Activated T-cell treated with anti-CD3 and anti-CD28 coated beads, Interleukin-2, amount 50 U/mL, for 1 hour (primary cell): Measurements from ENCODE around the gene RIT1.
A peak's percentile ranks its signal among the peaks of the same experiment; 100 is the strongest.

ENCODE experiments used
- DNase-seq: peaks from one replicate; pipeline ENCODE4 v3.0.0-alpha.2; 2020

RIT1 gene

DNA sequence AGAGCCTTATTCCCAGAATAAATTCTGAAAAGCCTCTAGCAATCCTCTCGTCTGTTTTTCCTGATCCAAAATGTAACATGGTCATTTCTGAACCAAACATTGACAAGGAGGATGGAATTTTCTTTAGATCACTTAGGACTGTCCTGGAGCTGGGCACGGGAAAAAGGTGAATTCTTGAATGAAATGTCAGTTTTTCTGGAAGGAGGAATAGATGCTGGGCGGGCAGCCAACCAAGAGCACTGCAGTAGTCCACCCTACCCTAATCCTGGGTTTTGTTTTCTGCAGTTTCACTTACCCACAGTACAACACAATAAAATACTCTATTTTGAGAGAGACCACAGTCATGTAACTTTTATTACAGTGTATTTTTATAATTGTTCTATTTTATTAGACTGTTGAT lies 20.9 kb downstream of the RIT1 start:
- no peak for DNase-seq

DNA sequence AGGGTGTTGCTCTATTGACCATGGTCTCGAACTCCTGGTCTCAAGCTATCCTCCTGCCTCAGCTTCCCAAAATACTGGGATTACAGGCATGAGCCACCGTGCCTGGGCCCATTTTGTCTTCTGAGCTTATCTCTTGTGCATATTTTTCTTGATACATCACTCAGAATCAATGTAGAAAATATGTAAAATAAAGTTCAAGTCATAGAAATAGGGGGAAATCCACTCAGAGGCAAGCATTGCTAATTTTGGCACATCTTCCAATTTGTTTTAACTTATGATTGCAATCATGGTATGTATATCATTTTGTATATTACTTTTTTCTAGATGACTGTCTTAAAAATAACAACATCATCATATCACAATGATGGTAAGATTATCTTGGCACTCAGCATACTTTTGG lies 21.6 kb downstream of the RIT1 start:
- DNase-seq: no peak

DNA sequence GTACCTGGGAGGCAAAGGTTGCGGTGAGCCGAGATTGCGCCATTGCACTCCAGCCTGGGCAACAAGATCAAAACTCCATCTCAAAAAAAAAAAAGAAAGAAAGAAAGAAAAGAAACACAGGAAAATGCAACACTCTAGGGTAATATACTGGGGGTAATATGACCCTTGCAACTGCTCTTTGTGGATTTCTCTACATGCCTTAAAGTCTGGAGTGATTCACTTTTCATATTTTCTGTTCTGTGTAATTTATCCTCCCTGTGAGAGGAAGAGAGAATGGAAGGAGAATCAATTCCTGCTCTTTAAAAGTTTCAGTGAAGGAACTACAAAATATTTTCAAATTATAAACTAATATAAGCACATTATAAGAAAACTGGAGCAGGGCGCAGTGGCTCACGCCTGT lies 22.7 kb downstream of the RIT1 start:
- DNase-seq: no peak

DNA sequence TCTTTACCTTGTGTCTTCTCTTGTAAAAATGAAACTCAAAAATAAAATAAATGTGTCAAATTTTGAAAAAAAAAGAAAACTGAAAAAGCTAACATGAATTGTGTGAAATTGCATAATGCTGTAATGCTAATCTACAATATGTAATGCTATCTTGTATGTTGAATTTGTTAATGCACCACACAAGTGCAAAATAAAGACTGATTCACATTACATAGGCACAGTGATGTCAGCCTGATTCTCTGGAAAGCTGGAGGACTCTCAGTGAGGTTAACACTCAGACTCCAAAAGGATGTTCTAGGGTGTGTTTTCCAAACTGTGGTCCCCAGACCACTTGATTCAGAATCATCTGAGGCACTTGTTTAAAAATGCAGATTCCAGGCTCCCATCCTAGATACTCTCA lies 26.2 kb downstream of the RIT1 start:
- DNase-seq: no peak

DNA sequence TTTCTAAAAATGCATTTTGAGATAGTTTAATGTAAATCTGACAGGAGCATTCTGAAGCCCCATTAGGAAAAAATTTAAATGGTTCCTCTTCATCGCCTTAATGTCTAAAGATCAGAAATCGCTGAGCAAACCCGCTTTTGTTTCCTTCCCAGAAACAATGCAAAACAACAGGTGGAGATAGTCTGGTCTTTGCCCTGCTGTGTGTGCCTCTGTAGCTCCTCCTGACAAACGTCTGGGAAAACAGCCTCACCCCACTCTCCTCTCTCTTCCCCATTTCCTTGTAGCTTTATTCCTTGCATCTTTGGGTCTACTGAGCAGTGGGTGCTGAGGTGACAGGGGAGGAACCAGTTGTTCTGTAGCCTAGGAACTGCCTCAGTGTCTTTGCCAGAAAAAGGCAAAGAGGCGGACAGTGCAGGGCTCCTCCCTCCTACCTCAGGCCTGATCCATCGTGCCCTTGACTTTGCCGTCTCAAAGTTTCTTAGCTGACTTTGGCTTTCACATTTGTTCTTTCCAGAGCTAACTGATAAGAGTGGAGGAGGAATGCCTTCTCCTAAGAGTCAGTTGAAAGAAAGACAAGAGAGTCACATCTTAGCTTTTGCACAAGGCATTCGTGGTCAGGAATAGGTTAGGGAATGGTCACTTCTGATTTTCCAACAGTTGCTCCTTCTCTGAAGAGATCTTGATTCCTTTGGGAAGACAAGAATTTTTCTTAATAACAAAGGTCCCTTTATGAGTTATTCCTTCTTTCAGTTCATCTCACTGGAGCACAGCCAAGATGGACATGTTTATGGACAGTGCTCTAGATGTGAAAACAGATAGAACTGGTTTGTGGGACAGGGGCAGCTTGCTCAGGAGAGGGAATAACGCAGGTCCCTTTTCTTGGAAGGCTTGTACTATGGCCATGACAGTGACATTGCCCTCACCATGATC lies 26.9 kb downstream of the RIT1 start:
- DNase-seq: no peak

DNA sequence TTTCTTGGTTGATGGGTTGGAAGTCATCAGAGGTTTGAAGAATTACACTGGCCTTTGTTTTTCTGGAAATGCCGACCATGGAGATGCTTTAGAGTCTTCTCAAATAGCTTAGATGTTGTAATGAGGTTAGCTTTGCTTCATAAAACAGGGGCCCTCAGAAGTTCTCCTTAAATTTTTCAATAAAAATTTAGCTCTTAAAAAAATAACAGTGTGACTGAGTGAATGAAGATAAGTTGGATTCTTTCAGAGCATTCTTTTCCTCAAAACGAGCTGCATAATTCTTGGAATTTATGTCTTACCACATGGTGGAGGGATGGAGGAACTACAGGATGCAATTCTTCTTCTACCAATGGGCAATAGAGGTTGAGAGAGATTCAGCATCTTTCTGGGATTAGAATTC lies 28.4 kb downstream of the RIT1 start:
- DNase-seq: no peak

DNA sequence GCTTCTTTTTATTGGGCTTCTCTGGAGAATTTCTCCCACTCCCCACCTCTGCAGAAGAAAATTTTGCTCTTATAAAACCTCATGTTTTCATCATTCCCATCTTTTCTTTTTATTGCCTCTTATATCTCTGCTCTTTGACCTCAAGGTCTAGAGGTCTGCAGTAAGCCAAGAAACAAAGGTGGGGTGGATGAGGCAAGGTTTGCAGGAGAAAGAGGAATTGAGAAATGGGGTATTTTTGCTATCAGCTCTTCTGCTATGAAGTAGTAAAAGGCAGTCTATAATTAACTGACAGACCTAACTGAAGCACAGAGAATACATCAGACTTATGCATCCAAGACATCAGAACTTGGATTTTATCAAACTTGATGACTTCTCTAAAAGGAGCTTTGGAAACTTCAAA lies 28.9 kb downstream of the RIT1 start:
- DNase-seq: no peak

DNA sequence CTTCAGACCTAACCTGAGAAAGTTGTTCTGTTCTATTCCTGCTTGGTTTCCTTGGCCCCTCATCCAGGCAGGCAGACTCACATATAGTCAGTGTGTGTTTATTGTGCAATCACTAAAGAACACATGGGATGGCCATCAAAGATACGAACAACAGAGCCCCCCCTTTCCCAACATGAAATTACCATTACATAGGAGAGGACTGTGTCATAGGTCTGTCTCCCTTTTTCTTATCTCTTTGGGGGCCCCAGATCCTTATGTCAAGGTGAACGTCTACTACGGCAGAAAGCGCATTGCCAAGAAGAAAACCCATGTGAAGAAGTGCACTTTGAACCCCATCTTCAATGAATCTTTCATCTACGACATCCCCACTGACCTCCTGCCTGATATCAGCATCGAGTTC lies 30.2 kb downstream of the RIT1 start:
- no peak for DNase-seq

DNA sequence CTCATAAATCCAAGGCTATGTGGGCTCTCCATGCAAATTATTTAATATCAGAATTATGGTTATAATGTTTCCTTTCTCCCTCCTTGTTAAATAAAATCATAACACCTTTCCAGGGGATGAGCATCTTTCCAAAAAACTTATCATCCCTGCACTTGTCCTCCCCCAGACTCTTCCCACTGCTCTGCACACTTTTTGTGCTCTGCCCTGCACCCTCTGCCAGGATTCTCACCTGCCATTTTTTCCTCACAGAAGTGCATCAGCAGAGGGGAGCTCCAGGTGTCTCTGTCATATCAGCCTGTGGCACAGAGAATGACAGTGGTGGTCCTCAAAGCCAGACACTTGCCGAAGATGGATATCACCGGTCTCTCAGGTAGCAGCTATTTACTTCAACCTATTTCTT lies 30.9 kb downstream of the RIT1 start:
- no peak for DNase-seq

DNA sequence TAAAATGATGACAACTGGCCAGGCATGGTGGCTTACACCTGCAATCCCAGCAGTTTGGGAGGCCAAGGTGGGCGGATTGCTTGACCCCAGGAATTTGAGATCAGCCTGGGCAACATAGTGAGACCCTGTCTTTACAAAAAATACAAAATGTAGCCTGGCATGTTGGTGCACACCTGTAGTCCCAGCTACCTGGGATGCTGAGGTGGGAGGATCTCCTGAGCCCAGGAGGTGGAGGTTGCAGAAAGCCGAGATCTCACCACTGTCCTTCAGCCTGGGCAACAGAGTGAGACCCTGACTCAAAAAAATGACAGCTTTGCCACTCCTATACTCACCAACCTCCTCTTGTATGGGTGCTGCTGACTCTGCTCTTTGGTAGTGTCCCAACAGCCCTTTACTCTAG lies 33.2 kb downstream of the RIT1 start:
- DNase-seq: no peak

DNA sequence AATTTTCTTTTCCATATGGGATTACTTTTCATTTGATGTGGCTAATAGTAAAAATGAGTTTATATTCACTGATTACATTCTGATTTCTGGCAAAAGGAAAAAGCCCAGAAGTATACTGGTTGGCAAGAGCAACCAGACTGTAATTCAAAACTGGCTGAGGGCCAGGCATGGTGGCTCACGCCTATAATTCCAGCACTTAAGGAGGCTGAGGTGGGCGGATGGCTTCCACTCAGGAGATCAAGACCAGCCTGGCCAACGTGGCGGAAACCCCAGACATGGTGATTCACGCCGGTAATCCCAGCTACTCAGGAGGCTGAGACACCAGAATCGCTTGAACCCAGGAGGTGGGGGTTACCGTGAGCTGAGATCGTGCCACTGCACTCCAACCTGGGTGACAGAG lies 37.3 kb downstream of the RIT1 start:
- no peak for DNase-seq

DNA sequence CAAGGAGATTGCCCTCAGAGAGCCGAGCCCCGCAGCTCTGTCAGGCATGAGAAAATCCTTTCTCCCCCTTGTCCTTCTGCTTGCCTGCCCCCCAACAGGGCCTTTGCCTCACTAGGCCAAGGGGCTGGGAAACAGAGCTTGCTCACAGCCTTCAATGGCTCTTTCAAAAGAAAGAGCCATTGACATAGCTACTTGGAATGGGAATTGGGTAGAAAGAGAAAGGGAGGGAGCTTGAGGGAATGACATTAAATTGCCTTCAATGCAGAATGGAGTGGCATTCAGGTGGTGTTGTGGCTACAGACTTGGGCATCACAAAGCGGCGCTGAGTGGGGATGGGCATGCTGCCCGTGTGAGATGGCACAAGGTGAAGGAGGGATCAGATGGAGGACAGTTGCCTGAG lies 38.6 kb downstream of the RIT1 start:
- DNase-seq: no peak

DNA sequence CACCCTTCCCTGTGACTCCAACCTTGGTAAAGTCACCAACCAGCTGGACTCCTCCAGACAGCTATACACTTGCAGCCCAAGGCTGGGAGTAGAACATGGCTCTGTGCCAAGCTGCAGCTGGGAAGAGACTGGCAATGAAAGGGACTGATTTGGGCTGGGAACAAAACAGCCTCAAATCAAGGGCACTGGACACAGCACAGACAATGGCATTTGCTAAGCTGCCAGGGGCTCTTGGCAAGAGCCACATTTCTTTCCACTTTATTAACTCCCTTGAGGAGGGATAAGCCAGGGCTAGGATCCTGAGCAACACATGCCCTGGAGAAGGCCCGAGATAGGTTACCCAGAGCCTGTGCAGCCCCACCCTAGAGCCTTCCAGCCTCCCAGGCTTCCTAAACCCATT lies 39.8 kb downstream of the RIT1 start:
- DNase-seq: no peak

DNA sequence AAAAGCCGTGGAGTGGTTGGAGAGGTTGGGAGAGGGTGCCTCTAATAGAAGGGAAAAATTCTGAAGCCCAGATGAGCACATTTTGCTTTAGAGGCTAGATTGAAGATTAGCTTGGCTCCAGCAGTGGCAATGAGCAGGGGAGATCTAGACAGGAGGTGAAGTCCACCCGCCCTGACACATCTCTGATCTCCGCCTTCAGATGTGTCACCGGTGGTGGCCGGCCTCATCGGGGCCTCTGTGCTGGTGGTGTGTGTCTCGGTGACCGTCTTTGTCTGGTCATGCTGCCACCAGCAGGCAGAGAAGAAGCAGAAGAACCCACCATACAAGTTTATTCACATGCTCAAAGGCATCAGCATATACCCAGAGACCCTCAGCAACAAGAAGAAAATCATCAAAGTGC lies 43.4 kb downstream of the RIT1 start:
- no peak for DNase-seq

DNA sequence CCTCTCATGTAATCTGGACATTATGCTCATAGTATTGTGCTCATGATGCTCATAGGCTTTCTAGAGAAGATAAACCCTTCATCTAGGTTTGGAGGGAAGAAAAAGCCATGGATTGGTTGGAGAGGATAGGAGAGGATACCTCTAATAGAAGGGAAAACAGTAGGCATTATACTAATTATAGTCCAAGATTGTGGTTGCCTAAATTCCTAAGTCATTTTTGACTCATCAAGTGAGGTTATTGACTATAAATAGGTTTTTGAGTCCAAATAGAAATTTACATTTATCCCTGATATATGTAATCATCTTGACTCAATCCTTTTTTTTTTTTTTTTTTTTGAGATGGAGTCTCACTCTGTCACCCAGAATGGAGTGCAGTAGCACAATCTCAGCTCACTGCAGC lies 46.8 kb downstream of the RIT1 start:
- no peak for DNase-seq

DNA sequence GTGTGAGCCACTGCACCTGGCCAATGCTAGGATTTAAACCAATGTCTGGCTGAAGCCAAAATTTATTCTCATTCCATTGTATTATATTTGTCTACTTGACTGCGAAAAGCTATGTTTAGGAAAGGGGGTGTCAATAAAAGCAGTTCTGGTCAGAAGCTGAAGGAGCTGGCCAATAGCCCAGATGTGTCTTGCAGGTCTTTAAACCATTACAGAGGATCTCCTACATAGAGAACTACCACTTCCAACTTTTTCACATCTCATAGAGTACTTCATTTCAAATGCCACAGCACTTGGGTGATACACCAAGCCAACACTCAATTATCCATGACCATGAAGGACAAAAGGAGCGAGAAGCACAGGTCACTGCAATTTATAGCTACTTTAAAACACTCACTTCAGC lies 49.3 kb downstream of the RIT1 start:
- no peak for DNase-seq

DNA sequence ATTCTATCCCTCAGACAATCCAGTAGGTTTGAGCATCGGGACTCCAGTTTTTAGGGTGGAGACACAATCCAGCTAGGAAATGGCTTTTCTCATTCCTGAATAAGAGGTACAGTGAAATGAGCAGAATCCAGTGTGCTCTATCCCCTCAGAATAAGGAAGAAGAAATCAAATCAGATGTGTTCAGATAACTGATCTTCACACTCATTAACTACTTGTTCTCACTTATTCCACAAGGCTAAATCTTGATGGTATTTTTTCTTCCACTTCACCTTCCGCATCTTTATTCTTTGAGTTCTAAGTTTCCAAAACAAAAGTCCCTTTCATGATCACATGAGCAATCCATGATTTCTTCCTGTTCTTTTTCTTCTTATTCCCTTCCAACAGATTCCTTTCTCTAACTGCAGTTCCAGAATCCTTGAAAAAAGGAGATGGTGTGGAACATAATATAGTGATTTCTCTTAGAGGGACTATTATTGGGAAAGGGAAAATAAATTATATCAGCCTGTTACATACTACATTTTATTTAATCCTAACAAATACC lies 50.1 kb downstream of the RIT1 start:
- DNase-seq: no peak

DNA sequence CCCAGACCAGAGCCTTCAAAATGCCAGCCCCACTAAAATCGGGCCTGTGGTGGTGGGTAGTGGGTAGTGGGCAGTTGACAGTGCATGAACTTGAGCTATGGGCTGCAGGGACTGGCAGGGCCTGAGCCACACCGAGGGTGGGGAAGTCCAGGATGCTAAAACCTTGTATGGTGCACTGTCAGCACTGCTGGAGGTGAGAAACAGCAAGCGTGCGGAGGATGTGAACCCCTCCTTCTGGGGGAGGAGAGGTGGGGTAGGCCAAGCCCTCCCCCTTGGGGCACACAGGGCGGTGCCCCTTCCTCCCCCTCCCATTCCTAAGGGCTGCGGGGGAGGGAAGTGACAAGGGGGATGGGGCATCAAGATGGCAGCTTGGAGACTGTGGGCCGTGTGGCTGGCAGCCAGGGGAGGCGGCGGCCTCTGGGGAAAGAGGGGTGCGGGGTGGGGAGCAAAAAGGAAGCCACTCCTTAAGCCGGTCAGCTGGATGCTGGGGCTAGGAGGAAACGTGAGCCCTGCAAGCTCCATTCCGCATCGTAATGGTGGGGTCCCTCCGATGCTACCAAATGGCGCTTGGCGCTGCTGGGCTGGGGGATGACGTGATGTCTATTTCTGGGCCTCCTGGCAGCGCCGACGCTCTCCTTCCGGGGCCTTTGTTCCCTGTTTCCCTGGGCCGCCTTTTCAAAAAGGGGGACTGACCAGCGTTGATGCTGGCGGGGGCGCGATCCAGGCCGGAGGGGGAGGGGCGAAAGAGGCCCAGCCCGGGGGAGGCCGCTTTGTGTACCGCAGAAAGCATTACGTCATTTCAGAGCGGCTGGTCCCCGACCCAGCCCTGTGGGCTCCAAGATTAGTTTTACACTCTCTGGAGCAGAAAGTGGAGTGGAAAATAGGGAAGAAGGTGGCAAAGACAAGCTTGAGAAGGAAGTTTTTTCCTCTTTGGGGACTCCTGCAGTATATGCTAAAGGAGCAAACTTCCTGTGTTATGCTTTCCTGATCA lies 51.0 kb downstream of the RIT1 start:
- peak; percentile 57 for DNase-seq

DNA sequence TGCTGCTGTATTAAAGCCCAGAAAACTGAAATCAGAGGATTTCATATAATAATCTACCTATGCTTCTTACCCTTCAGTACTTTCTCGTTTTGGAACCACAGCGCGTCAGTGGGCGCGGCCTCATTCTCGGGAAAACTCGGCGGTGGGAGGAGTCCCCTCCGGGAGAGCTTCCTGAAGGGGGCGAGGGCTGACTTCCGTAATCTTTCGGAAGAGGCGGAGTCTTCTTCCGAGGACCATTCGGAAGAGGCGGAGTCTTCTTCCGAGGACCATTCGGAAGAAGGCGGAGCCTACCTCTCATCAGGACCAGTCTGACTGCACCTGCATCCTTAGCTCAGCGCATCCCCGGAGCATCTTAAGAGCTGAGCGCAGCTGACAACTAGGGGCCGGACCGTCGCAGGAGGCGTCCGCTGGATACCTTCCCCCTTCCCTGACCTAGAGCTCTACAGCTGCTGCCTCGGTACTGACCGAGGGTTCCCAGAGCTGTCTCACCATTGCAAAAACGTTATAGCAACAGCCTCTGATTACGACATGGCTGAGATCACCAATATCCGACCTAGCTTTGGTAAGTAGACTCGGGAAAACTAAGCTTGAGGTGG lies 51.8 kb downstream of the RIT1 start, which contains the start of gene SYT11:
Gene SYT11 (plus strand): TSS at position 334 of the 596 bp plus-strand sequence. CDS start 195 bp downstream, at position 529.
- DNase-seq: peak; percentile 93

DNA sequence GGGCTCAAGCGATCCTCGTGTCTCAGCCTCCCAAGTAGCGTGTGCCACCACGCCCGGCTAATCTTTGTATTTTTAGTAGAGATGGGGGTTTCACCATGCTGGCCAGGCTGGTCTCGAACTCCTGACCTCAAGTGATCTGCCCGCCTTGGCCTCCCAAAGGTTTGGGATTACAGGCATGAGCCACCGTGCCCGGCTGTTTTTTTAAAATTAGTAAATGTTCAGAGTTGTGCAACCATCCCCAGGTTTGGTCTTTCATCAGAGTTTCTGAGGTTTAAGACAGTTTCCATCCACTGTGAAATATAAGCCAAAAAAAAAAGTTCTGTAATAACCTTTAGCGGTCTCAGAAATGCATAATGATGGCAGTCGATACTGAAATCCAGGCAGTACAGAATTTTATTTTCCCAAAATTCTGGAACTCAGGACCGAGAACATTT lies 52.3 kb downstream of the RIT1 start:
- no peak for DNase-seq

DNA sequence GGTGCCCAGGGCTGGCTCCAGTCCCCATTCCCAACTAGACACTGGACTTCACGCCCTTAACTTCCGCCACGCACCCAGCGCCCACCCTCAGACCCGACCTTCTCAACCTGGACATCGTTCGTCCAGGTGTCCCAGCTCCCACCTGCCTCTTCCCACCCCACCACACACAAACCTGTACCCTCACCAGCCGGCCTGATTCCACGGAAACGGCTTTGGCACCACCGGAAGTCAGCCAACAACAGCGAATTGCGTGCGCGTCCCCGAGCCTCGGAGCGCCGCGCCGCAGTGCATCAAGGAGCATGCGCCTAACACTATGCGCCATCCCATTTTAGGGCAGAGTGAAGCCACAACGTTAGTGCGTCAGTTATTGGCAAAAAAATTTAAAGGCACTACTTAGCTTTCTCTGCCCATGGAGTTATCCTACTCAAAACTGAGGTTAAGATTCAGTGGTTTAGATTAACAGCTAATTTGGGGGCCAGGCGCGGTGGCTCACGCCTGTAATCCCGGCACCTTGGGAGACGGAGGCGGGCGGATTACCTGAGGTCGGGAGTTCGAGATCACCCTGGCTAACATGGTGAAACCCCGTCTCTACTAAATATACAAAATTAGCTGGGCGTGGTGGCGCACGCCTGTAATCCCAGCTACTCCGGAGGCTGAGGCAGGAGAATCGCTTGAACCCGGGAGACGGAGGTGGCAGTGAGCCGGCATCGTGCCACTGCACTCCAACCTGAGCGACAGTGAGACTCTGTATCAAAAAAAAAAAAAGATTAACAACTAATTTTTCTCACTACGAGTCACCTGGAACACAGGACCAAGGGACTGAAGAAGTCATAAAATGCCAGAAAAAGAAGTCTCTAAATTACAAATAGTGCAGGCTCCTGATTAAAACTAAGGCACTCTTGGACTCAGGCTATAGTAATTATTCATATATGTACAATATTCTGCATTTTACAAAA lies 53.9 kb downstream of the RIT1 start, which contains the start of gene GON4L:
Gene GON4L (minus strand): TSS at position 240 of the 956 bp plus-strand sequence. CDS start 3,434 bp downstream, outside the sequence.
- DNase-seq: peak; percentile 85
